NB4 (cell line): ENCODE data around the gene C19orf47.

Experiments used
- DNase-seq: peaks from one replicate; pipeline ENCODE4 v3.0.0; 2010; ENCODE audit warnings: low read depth
- H3K4me3 ChIP-seq: one replicate; pipeline ENCODE4 v1.5.1; 2011; ENCODE audit warnings: mild to moderate bottlenecking, low read depth, low read length, moderate library complexity
- MYC ChIP-seq: IDR thresholded peaks from 2 replicates; pipeline ENCODE4 v1.6.1; 2011; ENCODE audit warnings: low read depth, low read length
- POLR2A ChIP-seq: IDR thresholded peaks from 2 replicates; pipeline ENCODE4 v1.6.1; 2011; ENCODE audit warnings: mild to moderate bottlenecking; ENCODE audit not compliant: insufficient read length; ENCODE audit errors: extremely low read depth
- TF ChIP-seq, protein P1 (sequence below): IDR thresholded peaks from one replicate; pipeline ENCODE4 v1.5.1; 2012; ENCODE audit warnings: low read depth, low read length
- TF ChIP-seq, protein P2 (sequence below): IDR thresholded peaks from 2 replicates; pipeline ENCODE4 v1.6.1; 2011; ENCODE audit warnings: low read depth, low read length

Gene C19orf47

GRCh38 chr19:40285353-40286234 is 62.6 kb downstream of the C19orf47 start:
- TF ChIP-seq POLR2A (peak; percentile 49), MYC (no peak; the same call in 1 of the 2 replicates)
- TF ChIP-seq, protein P1, sequence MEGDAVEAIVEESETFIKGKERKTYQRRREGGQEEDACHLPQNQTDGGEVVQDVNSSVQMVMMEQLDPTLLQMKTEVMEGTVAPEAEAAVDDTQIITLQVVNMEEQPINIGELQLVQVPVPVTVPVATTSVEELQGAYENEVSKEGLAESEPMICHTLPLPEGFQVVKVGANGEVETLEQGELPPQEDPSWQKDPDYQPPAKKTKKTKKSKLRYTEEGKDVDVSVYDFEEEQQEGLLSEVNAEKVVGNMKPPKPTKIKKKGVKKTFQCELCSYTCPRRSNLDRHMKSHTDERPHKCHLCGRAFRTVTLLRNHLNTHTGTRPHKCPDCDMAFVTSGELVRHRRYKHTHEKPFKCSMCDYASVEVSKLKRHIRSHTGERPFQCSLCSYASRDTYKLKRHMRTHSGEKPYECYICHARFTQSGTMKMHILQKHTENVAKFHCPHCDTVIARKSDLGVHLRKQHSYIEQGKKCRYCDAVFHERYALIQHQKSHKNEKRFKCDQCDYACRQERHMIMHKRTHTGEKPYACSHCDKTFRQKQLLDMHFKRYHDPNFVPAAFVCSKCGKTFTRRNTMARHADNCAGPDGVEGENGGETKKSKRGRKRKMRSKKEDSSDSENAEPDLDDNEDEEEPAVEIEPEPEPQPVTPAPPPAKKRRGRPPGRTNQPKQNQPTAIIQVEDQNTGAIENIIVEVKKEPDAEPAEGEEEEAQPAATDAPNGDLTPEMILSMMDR: no peak

GRCh38 chr19:40284501-40285352 is 63.5 kb downstream of the C19orf47 start, which contains the start of gene AKT2:
Gene AKT2, minus strand, starts transcription at chr19:40285345. Its CDS starts 20,078 bp downstream, at chr19:40265267.
- peak within 1 kb of the TSS; percentile 83 for H3K4me3 ChIP-seq
- peak; percentile 79 for DNase-seq
- TF ChIP-seq, protein P1: no peak
- TF ChIP-seq, protein P2, sequence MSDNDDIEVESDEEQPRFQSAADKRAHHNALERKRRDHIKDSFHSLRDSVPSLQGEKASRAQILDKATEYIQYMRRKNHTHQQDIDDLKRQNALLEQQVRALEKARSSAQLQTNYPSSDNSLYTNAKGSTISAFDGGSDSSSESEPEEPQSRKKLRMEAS: 0 out of 2 replicates have a peak, but pooled peaks have one; percentile 14
- peak; percentile 34 for TF ChIP-seq POLR2A

More at GRCh38 chr19:40285353-40286234, 62.6 kb downstream of the C19orf47 start:
- H3K4me3 ChIP-seq: peak overlapping the region; percentile 59
- DNase-seq: peak; percentile 97

DNA sequence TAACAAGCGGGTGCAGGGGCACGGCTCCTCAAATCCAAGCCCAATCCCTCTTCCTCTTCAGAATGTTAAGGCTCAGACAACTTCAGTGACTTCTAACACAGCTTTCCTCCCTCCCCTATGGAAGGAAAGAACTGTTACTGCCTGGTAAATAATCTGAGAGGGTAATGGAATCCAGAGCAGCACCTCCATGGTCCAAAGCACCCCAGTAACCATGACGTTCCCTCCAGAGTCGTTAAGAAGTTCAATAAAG is 64.0 kb downstream of the C19orf47 start:
- DNase-seq: no peak

DNA sequence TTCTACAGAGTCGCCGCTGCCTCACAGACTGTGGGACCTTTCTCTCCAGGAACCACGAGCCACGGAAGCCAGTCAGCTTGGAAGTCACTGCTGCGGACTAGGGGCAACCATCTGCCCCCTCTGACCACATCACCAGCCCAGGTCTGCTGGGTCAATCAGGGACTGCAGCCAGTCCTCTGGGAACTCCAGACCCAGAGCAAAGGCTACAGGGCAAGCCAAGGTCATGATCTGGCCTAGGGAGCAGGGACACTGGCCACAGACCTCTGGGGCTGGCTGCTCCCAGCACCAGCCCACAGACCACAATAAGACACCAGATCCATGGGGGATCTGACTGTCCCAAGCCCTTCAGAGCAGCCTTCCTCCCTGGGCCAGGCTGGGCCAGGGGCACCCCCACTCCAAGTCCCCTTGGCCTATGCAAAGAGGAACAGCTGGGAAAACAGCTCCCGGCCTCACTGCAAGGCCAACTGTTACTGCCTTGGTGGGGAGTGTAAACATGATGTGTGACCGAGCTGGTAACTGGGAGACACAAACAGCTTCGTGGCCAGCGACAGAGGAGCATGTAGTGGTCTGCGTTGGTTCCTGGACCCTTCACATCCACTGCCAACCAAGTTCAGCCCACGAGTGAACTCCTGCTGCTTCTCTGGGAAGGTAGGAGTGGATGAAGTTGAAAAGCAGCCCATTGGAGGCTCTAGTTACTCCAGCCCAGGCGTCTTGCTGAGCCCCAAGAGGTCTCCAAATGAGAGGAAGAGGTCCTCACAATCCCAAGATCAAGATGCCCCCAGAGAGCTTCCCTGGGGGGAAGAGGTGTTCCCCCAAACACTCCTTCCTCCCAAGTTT is 64.6 kb downstream of the C19orf47 start:
- no peak for DNase-seq
- peak overlapping the region; percentile 83 for H3K4me3 ChIP-seq
- TF ChIP-seq POLR2A (no peak), MYC (no peak)
- TF ChIP-seq, protein P2: no peak
- TF ChIP-seq, protein P1: no peak

More for the DNA sequence above, 64.0 kb downstream of the C19orf47 start:
- TF ChIP-seq, protein P1: no peak
- no peak for TF ChIP-seq POLR2A
- TF ChIP-seq MYC: no peak
- TF ChIP-seq, protein P2: no peak
- peak overlapping the region; percentile 83 for H3K4me3 ChIP-seq

GRCh38 chr19:40282920-40283319 is 65.3 kb downstream of the C19orf47 start:
- H3K4me3 ChIP-seq: no peak overlapping the region
- no peak for TF ChIP-seq POLR2A
- no peak for TF ChIP-seq MYC
- TF ChIP-seq, protein P2: no peak
- TF ChIP-seq, protein P1: no peak
- no peak for DNase-seq
